Endothelial cell of umbilical vein (primary cell): ENCODE results near the gene CDK6. TPM values are rescaled to one million over a fixed set of nuclear protein-coding genes. Genes with fewer than 3 reads are reported as not detected.

Experiments
- BruUV-seq: library from RNA; stranded (reverse); fragments of 400-500 nt; replicated peaks from 2 replicates; lab custom pipeline; 2021; lab: Mats Ljungman, UMichigan
- CTCF ChIA-PET: fragments of 300-600, 350-600 bp; sonication (Branson Sonifier 250); formaldehyde crosslinking; loops from one replicate; lab custom pipeline; 2021; ENCODE audit warnings: antibody characterized with exemption, inconsistent platforms; lab: Charles Lee
- POLR2A ChIA-PET: fragments of 300-600, 350-600 bp; sonication (Branson Sonifier 250); formaldehyde crosslinking; loops from one replicate; lab custom pipeline; 2021; ENCODE audit warnings: antibody characterized with exemption, inconsistent platforms; lab: Charles Lee
- DNase-seq: peaks from one replicate; pipeline ENCODE4 v3.0.0-alpha.2; 2011; ENCODE audit warnings: low read depth, low spot score
- FAIRE-seq: peaks from 2 replicates; lab custom pipeline; 2011; peaks lifted over from hg19 to GRCh38; lab: Jason Lieb, UNC
- H2AFZ ChIP-seq: 2 replicates; pipeline ENCODE4 v1.6.0; 2012; ENCODE audit warnings: low read depth, low read length, control low read depth, inconsistent platforms
- H3K27ac ChIP-seq: 2 replicates; pipeline ENCODE4 v1.5.1; 2011; ENCODE audit warnings: low read depth, mild to moderate bottlenecking, control low read depth, low read length, moderate library complexity; ENCODE audit not compliant: insufficient read depth
- H3K27me3 ChIP-seq, 2 experiments: 2 replicates each; pipeline versions ENCODE4 v1.6.0 to v1.6.1; 2011; ENCODE audit warnings: low read length in 2 of 2, mixed read lengths in 1 of 2; ENCODE audit not compliant: control insufficient read depth in 2 of 2, insufficient read depth in 2 of 2
- H3K36me3 ChIP-seq, 2 experiments: 2 replicates in 1 of 2; 3 replicates in 1 of 2; pipeline ENCODE4 v1.5.1; 2011; ENCODE audit warnings: low read length in 2 of 2, mild to moderate bottlenecking in 1 of 2, moderate library complexity in 1 of 2; ENCODE audit not compliant: control insufficient read depth in 2 of 2, insufficient read depth in 2 of 2; ENCODE audit errors: extremely low read depth in 1 of 2
- H3K4me1 ChIP-seq: 3 replicates; pipeline ENCODE4 v1.5.1; 2011; ENCODE audit warnings: mild to moderate bottlenecking, low read length; ENCODE audit not compliant: control insufficient read depth, insufficient read depth; ENCODE audit errors: extremely low read depth
- H3K4me2 ChIP-seq: 2 replicates; pipeline ENCODE4 v1.6.1; 2011; ENCODE audit warnings: low read length, control low read depth, mixed read lengths; ENCODE audit not compliant: insufficient read depth
- H3K4me3 ChIP-seq, 3 experiments: fragments of 200-600 bp in 1 of 3; sonication (generic), shearing (Covaris generic) in 1 of 3; replicated peaks in 1 of 3; 2 replicates each; pipeline ENCODE4 v1.5.1; 2011 to 2016; ENCODE audit warnings: control low read depth in 3 of 3, low read length in 3 of 3, mild to moderate bottlenecking in 2 of 3, inconsistent platforms in 1 of 3, low read depth in 1 of 3, moderate library complexity in 1 of 3; ENCODE audit not compliant: insufficient read depth in 1 of 3
- H3K79me2 ChIP-seq: 2 replicates; pipeline ENCODE4 v1.6.0; 2012; ENCODE audit warnings: low read length, inconsistent platforms; ENCODE audit not compliant: control insufficient read depth, insufficient read depth
- H3K9ac ChIP-seq: replicated peaks from 2 replicates; pipeline ENCODE3; 2011; ENCODE audit warnings: low read length, control low read depth; ENCODE audit not compliant: insufficient read depth; ENCODE audit errors: extremely low read depth
- H3K9me1 ChIP-seq: replicated peaks from 3 replicates; pipeline ENCODE4 v1.6.0; 2011; ENCODE audit warnings: mild to moderate bottlenecking, low read length; ENCODE audit not compliant: control insufficient read depth, insufficient read depth; ENCODE audit errors: extremely low read depth
- H3K9me3 ChIP-seq: replicated peaks from 2 replicates; pipeline ENCODE4 v1.5.1; 2012; ENCODE audit warnings: low read length, inconsistent platforms; ENCODE audit not compliant: control insufficient read depth, insufficient read depth
- H4K20me1 ChIP-seq: replicated peaks from 2 replicates; pipeline ENCODE3; 2011; ENCODE audit warnings: mild to moderate bottlenecking, low read length; ENCODE audit not compliant: control insufficient read depth, insufficient read depth; ENCODE audit errors: extremely low read depth
- EZH2 ChIP-seq: IDR thresholded peaks from 2 replicates; pipeline ENCODE4 v1.6.1; 2012; ENCODE audit warnings: borderline replicate concordance, low read depth, mild to moderate bottlenecking, moderate library complexity, low read length, inconsistent platforms; ENCODE audit not compliant: severe bottlenecking
- FOS ChIP-seq: IDR thresholded peaks from 2 replicates; pipeline ENCODE4 v1.6.1; 2011; ENCODE audit warnings: mild to moderate bottlenecking, low read length, moderate library complexity, borderline replicate concordance; ENCODE audit not compliant: insufficient read depth
- GATA2 ChIP-seq: IDR thresholded peaks from 2 replicates; pipeline ENCODE4 v1.7.0; 2011; ENCODE audit warnings: low read depth, mild to moderate bottlenecking, moderate library complexity, mixed read lengths, low read length; ENCODE audit not compliant: insufficient read length, insufficient read depth
- JUN ChIP-seq: IDR thresholded peaks from 2 replicates; pipeline ENCODE4 v1.6.1; 2011; ENCODE audit warnings: borderline replicate concordance, low read depth; ENCODE audit not compliant: insufficient read length, insufficient read depth
- MYC ChIP-seq: IDR thresholded peaks from one replicate; pipeline ENCODE4 v1.6.1; 2011; ENCODE audit warnings: mild to moderate bottlenecking, low read depth, low read length
- POLR2A ChIP-seq: IDR thresholded peaks from 2 replicates; pipeline ENCODE4 v1.6.1; 2012; ENCODE audit warnings: low read depth, mild to moderate bottlenecking, control low read depth, low read length
- POLR2AphosphoS5 ChIP-seq: IDR thresholded peaks from 2 replicates; pipeline ENCODE4 v1.6.1; 2012; ENCODE audit warnings: low read depth, mild to moderate bottlenecking, control low read depth, low read length, moderate library complexity; ENCODE audit not compliant: insufficient read depth
- dilution Hi-C: fragments of 300-500 bp; cut with MboI; formaldehyde crosslinking; loops from one replicate; pipeline ENCODE4 v1.15.0; 2019; ENCODE audit warnings: low sequenced_read_pairs; ENCODE audit not compliant: extremely low pct_ligation_motif_present
- intact Hi-C: fragments of 100-400 bp; cut with micrococcal nuclease; formaldehyde crosslinking; loops from one replicate; pipeline ENCODE4 v1.10.0; 2022
- polyA plus RNA-seq, 4 experiments: library from polyadenylated mRNA; depleted of rRNA in 3 of 4; stranded (reverse) in 3 of 4; unstranded in 1 of 4; fragments of >200 nt; gene quantifications; 2 replicates each; pipeline versions ENCODE4 v1.2.1 to v1.2.3, GENCODE V29; 2011 to 2012; ENCODE audit warnings: missing spikeins in 1 of 4
- total RNA-seq: library from RNA; stranded (reverse); gene quantifications from 2 replicates; pipeline ENCODE4 v1.2.3, GENCODE V29; 2021
- TF ChIP-seq, protein P1 (sequence below): IDR thresholded peaks from 2 replicates; pipeline ENCODE4 v1.6.1; 2011; ENCODE audit not compliant: insufficient read depth, insufficient read length
- TF ChIP-seq, protein P2 (sequence below), 2 donors: IDR thresholded peaks; 1 replicate in 1 of 2; 2 replicates in 1 of 2; pipeline ENCODE4 v1.5.1; 2011; ENCODE audit warnings: low read length in 2 of 2, mild to moderate bottlenecking in 2 of 2, moderate library complexity in 2 of 2, control low read depth in 1 of 2, inconsistent platforms in 1 of 2, low read depth in 1 of 2; ENCODE audit not compliant: insufficient read depth in 1 of 2; ENCODE audit errors: extremely low read depth in 1 of 2

The CDK6 gene
- total and polyA plus RNA-seq, 2 donors (not counting 3 experiments of a cell fraction or from before 2014, with no cell fraction given), result 6.0 to 28.2 TPM

DNA sequence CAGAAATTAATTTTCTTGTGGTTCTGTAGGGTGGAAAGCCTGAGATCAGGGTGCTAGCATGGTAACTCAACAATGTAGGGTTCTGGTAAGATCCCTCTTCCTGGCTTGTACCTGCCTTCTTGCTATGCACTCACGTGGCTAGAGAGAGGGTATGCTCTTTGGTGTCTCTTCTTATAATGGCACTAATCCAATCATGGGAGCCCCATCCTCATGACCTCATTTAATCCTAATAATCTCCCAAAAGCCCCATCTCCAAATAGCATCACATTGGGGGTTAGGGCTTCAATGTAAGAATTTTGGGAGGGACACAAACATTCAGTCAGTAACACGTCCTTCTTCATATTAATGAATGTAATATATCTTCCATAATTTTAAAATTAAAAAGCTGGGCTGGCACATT lies 206.6 kb downstream of the CDK6 start:
- Histone ChIP-seq H4K20me1 (no peaks in the 10 kb centered on the region), H3K9me1 (no peaks in the 10 kb centered on the region), H3K27me3 (no peaks in the 10 kb centered on the region), H2AFZ (no peak overlapping the region), H3K79me2 (peaks cover 2% of the 10 kb centered on the region), H3K4me2 (no peak overlapping the region), H3K9ac (no peak overlapping the region), H3K9me3 (no peaks in the 10 kb centered on the region), H3K4me1 (peaks cover 57% of the 10 kb centered on the region), H3K27ac (no peak overlapping the region), H3K36me3 (no peaks in the 10 kb centered on the region), H3K4me3 (no peak overlapping the region)
- dilution Hi-C loops (no loop called here), intact Hi-C loops (loop anchor here (5.0 to 10.0 kb wide), 3 partner anchors 515 to 1553 kb away; partner anchors contain the start of gene SAMD9L)
- POLR2A ChIA-PET, result no interaction called here
- DNase-seq, result no peak
- no peak for FAIRE-seq
- TF ChIP-seq POLR2AphosphoS5 (no peak), JUN (no peak), MYC (no peak), EZH2 (no peak), POLR2A (no peak), GATA2 (no peak)
- TF ChIP-seq, protein P1, sequence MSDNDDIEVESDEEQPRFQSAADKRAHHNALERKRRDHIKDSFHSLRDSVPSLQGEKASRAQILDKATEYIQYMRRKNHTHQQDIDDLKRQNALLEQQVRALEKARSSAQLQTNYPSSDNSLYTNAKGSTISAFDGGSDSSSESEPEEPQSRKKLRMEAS, result no peak
- no TSS peak for BruUV-seq
- CTCF ChIA-PET, result interaction anchor here (1.0 kb wide), 1 partner anchor 203 kb away, joined by 4 read pairs; no protein-coding TSS in a partner anchor

DNA sequence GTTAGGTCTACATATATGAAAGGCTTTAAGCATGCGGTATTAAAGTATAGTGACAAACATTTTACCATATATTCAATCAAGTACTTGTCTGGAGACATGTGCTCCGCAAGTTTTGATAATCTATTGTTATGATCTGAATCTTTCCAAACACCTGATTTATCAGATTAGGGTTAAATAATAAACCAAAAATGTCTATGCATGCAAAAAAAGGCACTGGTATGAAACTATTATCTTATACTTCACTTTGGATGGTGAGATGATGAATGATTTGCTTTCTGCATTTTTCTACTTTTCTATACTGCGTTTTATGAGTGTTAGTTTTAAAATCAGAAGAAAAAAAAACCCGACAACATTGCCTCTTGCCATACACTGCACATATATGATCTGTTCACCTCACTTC lies 208.4 kb downstream of the CDK6 start:
- peaks cover 46% of the 10 kb centered on the region for H3K4me1 ChIP-seq
- H2AFZ ChIP-seq, result no peak overlapping the region
- H3K4me3 ChIP-seq, result no peak overlapping the region
- BruUV-seq, result no TSS peak
- TF ChIP-seq POLR2A, result no peak
- TF ChIP-seq, protein P1, result no peak
- TF ChIP-seq EZH2, result no peak
- TF ChIP-seq, protein P2, sequence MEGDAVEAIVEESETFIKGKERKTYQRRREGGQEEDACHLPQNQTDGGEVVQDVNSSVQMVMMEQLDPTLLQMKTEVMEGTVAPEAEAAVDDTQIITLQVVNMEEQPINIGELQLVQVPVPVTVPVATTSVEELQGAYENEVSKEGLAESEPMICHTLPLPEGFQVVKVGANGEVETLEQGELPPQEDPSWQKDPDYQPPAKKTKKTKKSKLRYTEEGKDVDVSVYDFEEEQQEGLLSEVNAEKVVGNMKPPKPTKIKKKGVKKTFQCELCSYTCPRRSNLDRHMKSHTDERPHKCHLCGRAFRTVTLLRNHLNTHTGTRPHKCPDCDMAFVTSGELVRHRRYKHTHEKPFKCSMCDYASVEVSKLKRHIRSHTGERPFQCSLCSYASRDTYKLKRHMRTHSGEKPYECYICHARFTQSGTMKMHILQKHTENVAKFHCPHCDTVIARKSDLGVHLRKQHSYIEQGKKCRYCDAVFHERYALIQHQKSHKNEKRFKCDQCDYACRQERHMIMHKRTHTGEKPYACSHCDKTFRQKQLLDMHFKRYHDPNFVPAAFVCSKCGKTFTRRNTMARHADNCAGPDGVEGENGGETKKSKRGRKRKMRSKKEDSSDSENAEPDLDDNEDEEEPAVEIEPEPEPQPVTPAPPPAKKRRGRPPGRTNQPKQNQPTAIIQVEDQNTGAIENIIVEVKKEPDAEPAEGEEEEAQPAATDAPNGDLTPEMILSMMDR (IDR thresholded peaks at IDR 0.05; ENCODE audit: extremely low read depth in 1 of 2, insufficient read depth in 1 of 2, low read depth in 1 of 2, low read length in 2 of 2), result no peak
- TF ChIP-seq POLR2AphosphoS5, result no peak
- no peak for TF ChIP-seq FOS
- no peak for TF ChIP-seq MYC
- TF ChIP-seq JUN, result no peak
- no peak for TF ChIP-seq GATA2
- H3K79me2 ChIP-seq, result peaks cover 2% of the 10 kb centered on the region
- no peak overlapping the region for H3K9ac ChIP-seq
- H3K9me1 ChIP-seq, result no peaks in the 10 kb centered on the region
- dilution Hi-C loops, result no loop called here
- CTCF ChIA-PET, result no interaction called here
- no peaks in the 10 kb centered on the region for H3K9me3 ChIP-seq
- H3K27me3 ChIP-seq, result no peaks in the 10 kb centered on the region
- H3K27ac ChIP-seq, result no peak overlapping the region
- no peak overlapping the region for H3K4me2 ChIP-seq
- intact Hi-C loops, result no loop called here
- POLR2A ChIA-PET, result interaction anchor here (0.6 kb wide), 1 partner anchor 204 kb away, joined by 3 read pairs; no protein-coding TSS in a partner anchor
- H3K36me3 ChIP-seq, result no peaks in the 10 kb centered on the region
- no peak for FAIRE-seq
- no peak for DNase-seq
- no peaks in the 10 kb centered on the region for H4K20me1 ChIP-seq
